Smooth muscle cell (in vitro differentiated cells): ENCODE data around the gene RASGRP3. TPM values are rescaled to one million over a fixed set of nuclear protein-coding genes. Genes with fewer than 3 reads are reported as not detected.

Experiments
- DNase-seq: peaks from one replicate; lab custom pipeline; 2025; ENCODE audit not compliant: unreplicated experiment; lab: John Stamatoyannopoulos, UW
- H2AFZ ChIP-seq: fragments of 200-600 bp; sonication (generic); 2 replicates; pipeline ENCODE4 v1.6.0; 2016; ENCODE audit warnings: antibody characterized with exemption, low read depth, mild to moderate bottlenecking
- H3F3A ChIP-seq: fragments of 200-600 bp; sonication (generic); 2 replicates; pipeline ENCODE4 v1.6.0; 2017; ENCODE audit warnings: antibody characterized with exemption, low read depth
- H3K27ac ChIP-seq: fragments of 200-600 bp; sonication (generic); 2 replicates; pipeline ENCODE4 v1.5.1; 2016; ENCODE audit warnings: low read depth, mild to moderate bottlenecking
- H3K27me3 ChIP-seq: fragments of 200-600 bp; sonication (generic); 2 replicates; pipeline ENCODE4 v1.6.1; 2016; ENCODE audit warnings: low read depth, mild to moderate bottlenecking
- H3K36me3 ChIP-seq: fragments of 200-600 bp; sonication (generic); 2 replicates; pipeline ENCODE4 v1.5.1; 2016; ENCODE audit warnings: low read depth
- H3K4me1 ChIP-seq: fragments of 200-600 bp; sonication (generic); 2 replicates; pipeline ENCODE4 v1.5.1; 2016; ENCODE audit warnings: low read depth
- H3K4me2 ChIP-seq: fragments of 200-600 bp; sonication (generic); 2 replicates; pipeline ENCODE4 v1.6.0; 2016; ENCODE audit warnings: mild to moderate bottlenecking
- H3K4me3 ChIP-seq: fragments of 200-600 bp; sonication (generic); 2 replicates; pipeline ENCODE4 v1.5.1; 2016; ENCODE audit warnings: mild to moderate bottlenecking
- H3K79me2 ChIP-seq: fragments of 200-600 bp; sonication (generic); 2 replicates; pipeline ENCODE4 v1.6.0; 2016; ENCODE audit warnings: low read depth, mild to moderate bottlenecking
- H3K9ac ChIP-seq: fragments of 200-600 bp; sonication (generic); 2 replicates; pipeline ENCODE4 v1.6.0; 2016; ENCODE audit warnings: low read depth
- H3K9me3 ChIP-seq: fragments of 200-600 bp; sonication (generic); replicated peaks from 2 replicates; pipeline ENCODE4 v1.5.1; 2016; ENCODE audit warnings: low read depth
- H4K20me1 ChIP-seq: fragments of 200-600 bp; sonication (generic); 2 replicates; pipeline ENCODE4 v1.6.0; 2016; ENCODE audit warnings: low read depth
- WGBS: methylation state at CpG from one replicate; pipeline ENCODE4 v1.1.7; 2016; ENCODE audit warnings: low lambda C conversion rate; 5-methylcytosine and 5-hydroxymethylcytosine counted together
- polyA plus RNA-seq: library from polyadenylated mRNA; unstranded; fragments of >200 nt; fragmentation: Nextera tagmentation; extraction: Ambion mirVana; gene quantifications from 2 replicates; pipeline ENCODE4 v1.2.1, GENCODE V29; 2016
- small RNA-seq: library from RNA; depleted of rRNA; stranded (forward); fragments of <200 nt; gene quantifications from one replicate; pipeline ENCODE3, GENCODE V24; 2014
- total RNA-seq: library from RNA; depleted of rRNA; stranded (reverse); fragments of >200 nt; gene quantifications from 2 replicates; pipeline ENCODE4 v1.2.3, GENCODE V29; 2014
- TF ChIP-seq, protein P1 (sequence below): fragments of 200-600 bp; sonication (generic); IDR thresholded peaks from 2 replicates; pipeline ENCODE4 v1.5.1; 2017; ENCODE audit warnings: borderline replicate concordance, mild to moderate bottlenecking, antibody characterized with exemption; ENCODE audit not compliant: insufficient read depth, poor library complexity, severe bottlenecking

Gene RASGRP3
- total and polyA plus RNA-seq, 2 experiments from 2014 or later: 0.10 to 0.31 TPM

DNA sequence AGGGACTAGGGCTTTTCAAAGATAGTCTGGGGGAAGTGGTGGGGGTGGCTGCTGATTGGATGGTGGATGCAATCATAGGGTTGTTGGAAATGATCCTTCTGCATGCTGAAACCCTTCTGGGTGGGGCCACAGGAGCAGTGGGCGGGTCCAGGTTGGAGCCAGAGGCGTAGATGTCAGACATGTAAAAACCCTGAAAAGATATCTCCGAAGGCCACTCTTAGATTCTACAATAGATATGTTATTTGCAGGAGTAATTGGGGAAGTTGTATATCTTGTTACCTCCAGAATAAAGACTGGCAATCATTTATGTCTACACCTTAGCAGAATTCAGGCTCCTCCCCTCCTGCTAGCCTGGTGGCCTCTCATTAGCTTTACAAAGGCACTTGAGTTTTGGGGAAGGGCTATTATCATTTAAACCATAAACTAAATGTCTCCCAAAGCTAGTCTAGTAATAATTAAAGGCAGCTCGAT lies 130.8 kb downstream of the RASGRP3 start:
- H3F3A ChIP-seq: no peaks in the 10 kb centered on the region
- H2AFZ ChIP-seq: no peak overlapping the region
- H3K79me2 ChIP-seq: no peaks in the 10 kb centered on the region
- no peak overlapping the region for H3K4me3 ChIP-seq
- 54% methylated on average over 4 of the region's 4 CpGs for WGBS
- no peaks in the 10 kb centered on the region for H3K36me3 ChIP-seq
- no peak overlapping the region for H3K4me2 ChIP-seq
- no peaks in the 10 kb centered on the region for H3K27me3 ChIP-seq
- no peak for DNase-seq
- H4K20me1 ChIP-seq: no peaks in the 10 kb centered on the region
- H3K9ac ChIP-seq: no peak overlapping the region
- TF ChIP-seq, protein P1, sequence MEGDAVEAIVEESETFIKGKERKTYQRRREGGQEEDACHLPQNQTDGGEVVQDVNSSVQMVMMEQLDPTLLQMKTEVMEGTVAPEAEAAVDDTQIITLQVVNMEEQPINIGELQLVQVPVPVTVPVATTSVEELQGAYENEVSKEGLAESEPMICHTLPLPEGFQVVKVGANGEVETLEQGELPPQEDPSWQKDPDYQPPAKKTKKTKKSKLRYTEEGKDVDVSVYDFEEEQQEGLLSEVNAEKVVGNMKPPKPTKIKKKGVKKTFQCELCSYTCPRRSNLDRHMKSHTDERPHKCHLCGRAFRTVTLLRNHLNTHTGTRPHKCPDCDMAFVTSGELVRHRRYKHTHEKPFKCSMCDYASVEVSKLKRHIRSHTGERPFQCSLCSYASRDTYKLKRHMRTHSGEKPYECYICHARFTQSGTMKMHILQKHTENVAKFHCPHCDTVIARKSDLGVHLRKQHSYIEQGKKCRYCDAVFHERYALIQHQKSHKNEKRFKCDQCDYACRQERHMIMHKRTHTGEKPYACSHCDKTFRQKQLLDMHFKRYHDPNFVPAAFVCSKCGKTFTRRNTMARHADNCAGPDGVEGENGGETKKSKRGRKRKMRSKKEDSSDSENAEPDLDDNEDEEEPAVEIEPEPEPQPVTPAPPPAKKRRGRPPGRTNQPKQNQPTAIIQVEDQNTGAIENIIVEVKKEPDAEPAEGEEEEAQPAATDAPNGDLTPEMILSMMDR: no peak
- H3K4me1 ChIP-seq: no peaks in the 10 kb centered on the region
- H3K9me3 ChIP-seq: no peaks in the 10 kb centered on the region
- H3K27ac ChIP-seq: no peak overlapping the region

DNA sequence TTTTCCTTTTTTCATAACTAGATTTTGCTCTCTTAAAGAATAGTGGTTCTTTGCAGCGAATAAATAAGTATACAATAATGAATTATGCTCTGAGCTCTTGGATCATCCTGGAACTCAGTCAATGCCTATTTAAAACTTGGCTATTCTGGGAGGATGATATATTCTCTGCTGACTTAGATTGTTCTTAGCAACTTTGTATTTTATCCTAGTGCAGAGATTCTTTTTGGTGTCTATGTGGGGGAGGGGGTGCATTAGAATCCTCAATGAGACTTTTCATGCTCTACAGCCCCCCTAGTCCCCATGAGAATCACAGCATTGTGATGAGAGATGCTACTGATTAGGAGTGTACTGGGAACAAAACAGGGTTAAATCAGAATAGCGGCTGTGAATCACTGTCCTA lies 131.5 kb downstream of the RASGRP3 start:
- Histone ChIP-seq H3K9me3 (no peaks in the 10 kb centered on the region), H3K4me2 (no peak overlapping the region), H3K4me3 (no peak overlapping the region), H3K79me2 (no peaks in the 10 kb centered on the region), H4K20me1 (no peaks in the 10 kb centered on the region), H3K9ac (no peak overlapping the region), H2AFZ (no peak overlapping the region), H3K4me1 (no peaks in the 10 kb centered on the region), H3K27me3 (no peaks in the 10 kb centered on the region), H3F3A (no peaks in the 10 kb centered on the region), H3K36me3 (no peaks in the 10 kb centered on the region), H3K27ac (no peak overlapping the region)
- 80% methylated on average over 2 of the region's 2 CpGs for WGBS
- no peak for DNase-seq
- TF ChIP-seq, protein P1: no peak

DNA sequence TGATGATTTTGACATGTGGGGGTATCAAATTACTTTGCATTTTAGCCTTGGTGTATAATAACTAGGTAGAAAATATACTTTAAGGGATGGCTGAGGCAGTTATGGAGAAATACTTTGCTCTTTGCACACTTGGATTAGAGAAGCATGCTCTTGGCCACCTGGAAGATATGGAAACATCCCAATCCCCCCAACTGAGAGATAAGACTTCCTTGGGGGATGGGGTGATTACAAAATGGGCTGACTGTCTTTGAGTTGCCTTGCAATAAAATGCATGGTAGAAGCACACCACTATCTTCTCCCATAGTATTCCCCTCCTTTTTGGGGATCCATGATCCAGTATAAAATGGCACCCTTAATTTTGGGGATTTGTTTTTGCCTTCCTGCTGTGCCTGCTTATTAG lies 137.7 kb downstream of the RASGRP3 start:
- Histone ChIP-seq H3K9ac (no peak overlapping the region), H3K4me2 (no peak overlapping the region), H4K20me1 (no peaks in the 10 kb centered on the region), H3K9me3 (no peaks in the 10 kb centered on the region), H3K27me3 (no peaks in the 10 kb centered on the region), H3K4me1 (peaks cover 5% of the 10 kb centered on the region), H3K4me3 (no peak overlapping the region), H3K79me2 (no peaks in the 10 kb centered on the region), H3F3A (no peaks in the 10 kb centered on the region), H3K27ac (no peak overlapping the region), H3K36me3 (no peaks in the 10 kb centered on the region), H2AFZ (no peak overlapping the region)
- no peak for DNase-seq
- TF ChIP-seq, protein P1: no peak

Small RNA genes lying within 50 kb of the gene (small RNA-seq; reads per million reads assigned to genes)
- gene ATP6V0E1P3: not detected

Other genes starting within 250 kb of the RASGRP3 start
- gene FAM98A, start 122.7 kb downstream of the RASGRP3 start, total RNA-seq: 51.4 and 62.4 TPM in 2 replicates
- gene FAM98A, start 122.7 kb downstream of the RASGRP3 start, polyA plus RNA-seq: 53.5 and 65.5 TPM in 2 replicates